ENCODE results near the gene TMEM243. TPM values are rescaled to one million over a fixed set of nuclear protein-coding genes. Genes with fewer than 3 reads are reported as not detected.

Gene TMEM243
- total and polyA plus RNA-seq, 2 of the 13 experiments (the other 11 are each of a cell fraction or from before 2014, with no cell fraction given): 25.1 to 31.2 TPM

- TF ChIP-seq ZHX1 (CRISPR knock-in tag; IDR thresholded peaks at IDR 0.05; ENCODE audit: low read depth) (no peak), ATF4 (CRISPR knock-in tag; IDR thresholded peaks at IDR 0.05) (no peak), ZNF878 (CRISPR knock-in tag; IDR thresholded peaks at IDR 0.05) (no peak), ZFYVE20 (CRISPR knock-in tag; IDR thresholded peaks at IDR 0.05; ENCODE audit: borderline replicate concordance, low read depth) (no peak), ZNF337 (CRISPR knock-in tag; IDR thresholded peaks at IDR 0.05; ENCODE audit: borderline replicate concordance, low read depth) (no peak), TBL1XR1 (IDR thresholded peaks at IDR 0.05; ENCODE audit: borderline replicate concordance, low read length, partially characterized antibody) (no peak), ZMYM2 (CRISPR knock-in tag; IDR thresholded peaks at IDR 0.05) (no peak), SAP130 (CRISPR knock-in tag; IDR thresholded peaks at IDR 0.05; ENCODE audit: low read depth) (0 out of 2 replicates have a peak, but pooled peaks have one; percentile 26), ZNF670 (CRISPR knock-in tag; IDR thresholded peaks at IDR 0.05; ENCODE audit: borderline replicate concordance) (no peak)
Measured at GRCh38 chr7:87218796-87219544, 562 bp downstream of the TMEM243 start (continued).
